Epithelial cell of esophagus (primary cell): ENCODE data around the gene PRDM16.

Experiments used
- DNase-seq: peaks from one replicate; pipeline ENCODE4 v3.0.0; 2010; ENCODE audit warnings: low read depth
- H3K4me3 ChIP-seq: 2 replicates; pipeline ENCODE4 v1.5.1; 2011; ENCODE audit warnings: mild to moderate bottlenecking, low read length, control low read depth
- TF ChIP-seq, protein P1 (sequence below): IDR thresholded peaks from 2 replicates; pipeline ENCODE4 v1.5.1; 2011; ENCODE audit warnings: low read depth, mild to moderate bottlenecking, low read length, control low read depth, inconsistent platforms; ENCODE audit not compliant: insufficient read depth; ENCODE audit errors: missing control alignments

PRDM16 gene

DNA sequence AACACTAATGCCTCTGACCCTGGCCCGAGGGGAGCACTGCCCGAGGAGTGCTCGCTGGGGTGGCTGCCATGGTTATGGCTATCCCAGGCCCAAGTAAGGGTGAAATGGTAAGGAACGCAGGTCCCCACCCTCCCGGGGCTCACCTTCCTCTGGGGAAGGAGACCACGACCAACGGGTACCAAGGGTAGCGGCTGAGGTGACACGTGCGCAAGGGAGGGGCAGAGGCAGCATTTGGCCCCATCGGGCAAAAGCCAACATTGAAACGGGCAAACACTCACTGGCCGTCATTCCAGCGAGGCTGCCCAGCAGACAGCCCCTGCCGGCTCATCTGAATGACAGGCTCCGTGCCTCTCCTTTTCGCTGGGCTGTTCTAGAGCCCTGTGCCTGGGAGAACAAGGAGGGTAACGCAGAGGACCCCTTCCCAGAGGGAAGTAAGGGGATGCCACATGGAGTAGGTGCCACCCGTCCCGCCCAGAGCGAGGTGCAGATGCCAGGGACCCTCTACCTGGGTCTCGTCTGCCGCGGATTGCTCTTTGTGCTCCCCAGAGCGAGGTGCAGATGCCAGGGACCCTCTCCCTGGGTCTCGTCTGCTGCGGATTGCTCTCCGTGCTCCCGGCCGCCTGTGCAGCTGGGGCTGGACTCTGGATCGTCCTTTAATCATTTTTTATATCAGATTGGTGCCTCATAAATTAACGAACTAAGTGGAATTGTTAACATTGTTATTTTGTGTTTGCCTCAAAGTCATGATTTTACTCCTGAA, 31.5 kb upstream of the PRDM16 start:
- no peak overlapping the region for H3K4me3 ChIP-seq
- no peak for DNase-seq
- TF ChIP-seq, protein P1, sequence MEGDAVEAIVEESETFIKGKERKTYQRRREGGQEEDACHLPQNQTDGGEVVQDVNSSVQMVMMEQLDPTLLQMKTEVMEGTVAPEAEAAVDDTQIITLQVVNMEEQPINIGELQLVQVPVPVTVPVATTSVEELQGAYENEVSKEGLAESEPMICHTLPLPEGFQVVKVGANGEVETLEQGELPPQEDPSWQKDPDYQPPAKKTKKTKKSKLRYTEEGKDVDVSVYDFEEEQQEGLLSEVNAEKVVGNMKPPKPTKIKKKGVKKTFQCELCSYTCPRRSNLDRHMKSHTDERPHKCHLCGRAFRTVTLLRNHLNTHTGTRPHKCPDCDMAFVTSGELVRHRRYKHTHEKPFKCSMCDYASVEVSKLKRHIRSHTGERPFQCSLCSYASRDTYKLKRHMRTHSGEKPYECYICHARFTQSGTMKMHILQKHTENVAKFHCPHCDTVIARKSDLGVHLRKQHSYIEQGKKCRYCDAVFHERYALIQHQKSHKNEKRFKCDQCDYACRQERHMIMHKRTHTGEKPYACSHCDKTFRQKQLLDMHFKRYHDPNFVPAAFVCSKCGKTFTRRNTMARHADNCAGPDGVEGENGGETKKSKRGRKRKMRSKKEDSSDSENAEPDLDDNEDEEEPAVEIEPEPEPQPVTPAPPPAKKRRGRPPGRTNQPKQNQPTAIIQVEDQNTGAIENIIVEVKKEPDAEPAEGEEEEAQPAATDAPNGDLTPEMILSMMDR = no peak

GRCh38 chr1:3038113-3038551, 30.9 kb upstream of the PRDM16 start:
- no peak overlapping the region for H3K4me3 ChIP-seq
- TF ChIP-seq, protein P1 = no peak
- DNase-seq = no peak

GRCh38 chr1:3038571-3039181, 30.3 kb upstream of the PRDM16 start:
- TF ChIP-seq, protein P1 = no peak
- no peak for DNase-seq
- H3K4me3 ChIP-seq = no peak overlapping the region

DNA sequence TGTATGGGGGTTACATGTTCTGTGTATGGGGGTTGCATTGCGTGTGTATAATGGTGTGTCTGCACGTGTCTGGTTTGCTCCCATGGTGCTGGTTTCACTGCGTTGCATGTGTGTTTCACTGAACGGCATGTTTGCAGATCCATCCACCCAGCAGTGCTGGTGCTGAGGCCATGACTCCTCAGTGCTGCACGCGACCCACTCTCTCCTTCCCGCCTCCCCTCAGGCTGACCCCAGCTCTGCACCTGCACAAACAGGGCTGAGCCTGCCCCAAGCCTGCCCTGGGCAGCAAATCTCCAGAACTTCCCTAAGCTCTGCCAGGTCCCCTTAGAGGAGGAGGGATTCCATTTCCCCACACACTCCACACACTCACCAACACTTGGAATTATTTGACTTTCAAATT, 29.0 kb upstream of the PRDM16 start:
- TF ChIP-seq, protein P1 = no peak
- no peak overlapping the region for H3K4me3 ChIP-seq
- DNase-seq = no peak

DNA sequence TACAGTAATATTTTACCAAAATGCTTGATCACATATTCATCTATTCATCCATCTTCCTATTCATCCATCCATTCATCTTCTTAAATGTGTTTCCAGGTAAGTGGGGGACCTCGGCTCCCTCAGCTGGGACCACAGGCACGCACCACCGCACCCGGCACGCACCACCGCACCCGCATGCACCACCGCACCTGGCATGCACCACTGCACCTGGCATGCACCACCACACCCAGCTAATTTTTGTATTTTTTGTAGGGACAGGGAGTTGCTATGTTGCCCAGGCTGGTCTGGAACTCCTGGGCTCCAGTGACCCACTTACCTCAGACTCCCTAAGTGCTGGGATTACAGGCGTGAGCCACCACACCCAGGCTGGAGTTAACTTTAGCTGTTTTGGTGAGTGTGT, 26.5 kb upstream of the PRDM16 start:
- no peak for DNase-seq
- H3K4me3 ChIP-seq = no peak overlapping the region
- TF ChIP-seq, protein P1 = no peak

DNA sequence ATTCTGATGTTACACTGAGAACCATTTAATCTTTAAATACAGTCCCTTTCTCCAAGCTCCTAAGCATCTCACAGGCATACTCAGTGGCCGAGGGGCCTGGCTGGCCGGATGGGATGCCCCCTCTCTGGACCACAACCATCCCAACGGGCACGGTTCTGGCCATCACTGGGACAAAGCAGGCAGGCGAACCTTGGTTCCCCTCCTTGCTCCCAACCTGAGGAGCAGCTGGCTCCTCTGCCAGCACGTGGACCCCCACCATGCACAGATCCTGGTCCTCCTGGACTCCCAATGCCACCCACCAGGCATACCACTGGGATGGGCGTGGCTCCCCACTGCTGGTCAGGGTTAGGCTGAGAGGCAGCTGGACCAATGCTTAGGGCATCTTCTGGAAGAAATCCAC, 19.8 kb upstream of the PRDM16 start:
- no peak for DNase-seq
- TF ChIP-seq, protein P1 = no peak
- no peak overlapping the region for H3K4me3 ChIP-seq
